T-helper 9 cell (primary cell): ENCODE measurements around the gene KIAA1755.

Experiments used
- DNase-seq: peaks from one replicate; pipeline ENCODE4 v3.0.0-alpha.2; 2020

The KIAA1755 gene

GRCh38 chr20:38202153-38202981, 58.2 kb downstream of the KIAA1755 start:
- DNase-seq: no peak

GRCh38 chr20:38201356-38201755, 59.2 kb downstream of the KIAA1755 start:
- DNase-seq: no peak

DNA sequence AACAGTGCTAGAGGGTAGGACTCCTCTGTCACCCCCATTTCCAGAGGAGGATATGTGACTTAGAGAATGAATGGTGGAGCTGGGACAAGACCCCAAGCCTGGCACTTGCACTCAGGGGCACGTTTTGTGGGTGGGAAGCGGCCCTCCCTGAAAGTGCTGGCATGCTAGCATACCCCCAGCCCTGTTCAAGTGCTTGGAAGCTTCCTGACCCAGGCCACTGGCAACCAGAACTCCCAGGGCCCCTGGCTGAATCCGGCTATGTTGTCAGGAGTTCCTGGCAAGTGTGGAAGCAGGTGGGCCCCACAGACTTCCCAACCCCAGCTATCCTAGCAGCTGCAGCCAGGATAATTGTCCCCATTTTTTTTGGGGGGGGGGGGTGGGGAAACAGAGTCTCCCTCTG, 59.9 kb downstream of the KIAA1755 start:
- DNase-seq: no peak

DNA sequence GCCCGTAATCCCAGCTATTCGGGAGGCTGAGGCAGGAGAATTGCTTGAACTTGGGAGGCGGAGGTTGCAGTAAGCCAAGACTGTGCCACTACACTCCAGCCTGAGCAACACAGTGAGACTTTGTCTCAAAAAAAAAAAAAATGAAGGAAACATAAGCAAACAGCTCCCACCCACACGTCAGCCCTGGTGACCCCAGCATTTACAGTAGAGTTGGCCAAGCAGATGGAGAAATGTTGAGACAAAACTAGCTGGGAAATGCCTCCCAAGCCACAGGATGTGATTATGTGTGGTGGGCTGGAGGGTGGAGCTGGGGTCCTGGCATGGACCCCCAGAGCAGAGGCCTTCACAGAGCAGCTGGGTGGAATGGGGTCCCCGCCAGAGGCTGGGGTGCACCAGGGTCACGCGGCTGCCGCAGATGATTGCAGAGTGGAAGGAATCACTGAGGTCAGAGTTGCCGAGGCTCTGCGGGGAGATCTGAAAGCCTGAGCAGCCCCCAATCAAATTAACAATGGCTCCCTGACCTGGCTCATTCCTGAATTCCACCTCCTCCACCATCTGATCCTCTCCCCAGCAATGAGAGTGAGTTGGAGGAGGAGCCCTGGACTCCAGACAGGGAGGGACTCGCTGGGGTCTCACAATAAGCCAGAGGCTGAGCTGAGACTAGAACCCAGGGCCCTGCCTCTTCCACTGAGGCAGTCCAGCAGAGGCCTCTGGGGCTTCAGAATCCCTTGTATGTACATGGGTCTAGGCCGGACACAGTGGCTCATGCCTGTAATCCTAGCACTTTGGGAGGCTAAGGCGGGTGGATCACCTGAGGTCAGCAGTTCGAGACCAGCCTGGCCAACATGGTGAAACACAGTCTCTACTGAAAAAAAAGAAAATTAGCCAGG, 60.8 kb downstream of the KIAA1755 start:
- no peak for DNase-seq

DNA sequence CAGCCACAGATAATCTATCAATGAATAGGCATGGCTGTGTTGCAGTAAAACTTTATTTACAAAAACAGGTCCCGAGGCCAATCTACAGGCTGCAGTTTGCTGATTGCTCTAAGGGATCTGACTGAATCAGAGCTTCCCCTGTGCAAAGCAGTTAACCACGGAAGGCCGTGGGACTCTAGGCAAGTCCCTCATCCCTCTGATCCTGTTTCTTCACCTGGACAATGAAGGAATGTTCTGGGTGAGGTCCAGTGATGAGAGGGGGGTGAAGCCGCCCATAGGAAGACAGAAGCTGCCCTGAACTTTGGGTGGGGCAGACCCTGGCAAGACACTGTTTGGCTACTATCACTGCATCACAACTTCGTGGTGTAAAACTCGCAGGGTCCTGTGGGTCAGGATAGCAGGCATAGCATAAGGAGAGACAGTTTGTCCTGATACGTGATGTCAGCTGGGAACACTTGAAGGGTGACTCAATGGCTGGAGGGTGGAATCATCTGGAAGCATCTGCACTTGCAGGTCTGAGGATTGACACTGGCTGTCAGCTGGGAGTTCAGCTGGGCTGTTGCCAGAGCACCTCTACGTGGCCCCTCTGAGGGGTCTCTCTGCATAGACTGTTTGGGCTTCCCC, 62.2 kb downstream of the KIAA1755 start:
- no peak for DNase-seq

GRCh38 chr20:38197619-38198018, 62.9 kb downstream of the KIAA1755 start:
- no peak for DNase-seq

DNA sequence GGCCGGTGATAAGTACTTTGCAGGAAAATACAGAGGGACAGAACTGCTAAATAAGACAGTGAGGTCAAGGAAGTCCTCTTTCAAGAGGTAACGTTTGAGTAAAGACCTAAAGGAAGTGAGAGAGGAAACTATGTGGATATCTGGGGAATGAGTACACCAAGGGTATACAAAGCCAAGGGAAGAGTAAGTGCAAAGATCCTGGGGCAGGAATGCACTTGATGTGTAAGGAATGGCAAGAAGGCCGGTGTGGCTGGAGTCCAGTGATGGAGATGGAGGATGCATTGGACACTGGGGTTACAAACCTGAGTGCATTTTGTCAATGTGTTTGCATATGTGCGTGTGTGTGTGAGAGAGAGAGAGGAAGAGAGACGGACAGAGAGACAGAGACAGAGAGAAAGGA, 63.3 kb downstream of the KIAA1755 start:
- no peak for DNase-seq

DNA sequence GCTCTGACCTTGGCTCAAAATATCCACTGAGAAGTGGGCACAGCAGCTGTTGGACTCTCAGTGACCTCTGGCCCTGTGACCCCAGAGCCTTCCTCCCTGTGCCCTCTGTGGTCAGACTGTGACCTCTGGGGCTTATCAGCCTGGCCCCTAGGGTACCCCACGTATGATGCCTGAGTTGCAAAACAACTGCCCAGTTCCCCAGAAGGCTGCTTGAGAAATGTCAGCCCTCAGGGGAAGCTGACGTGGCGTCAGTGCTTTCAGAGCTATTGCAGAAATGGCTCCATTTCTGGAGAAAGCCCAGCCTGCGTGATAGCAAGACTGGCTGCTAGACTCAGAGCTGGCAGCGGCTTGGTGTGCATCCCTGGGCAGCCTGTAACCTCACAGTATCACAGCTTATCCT, 63.9 kb downstream of the KIAA1755 start:
- DNase-seq: no peak

GRCh38 chr20:38196076-38196475, 64.5 kb downstream of the KIAA1755 start:
- no peak for DNase-seq

DNA sequence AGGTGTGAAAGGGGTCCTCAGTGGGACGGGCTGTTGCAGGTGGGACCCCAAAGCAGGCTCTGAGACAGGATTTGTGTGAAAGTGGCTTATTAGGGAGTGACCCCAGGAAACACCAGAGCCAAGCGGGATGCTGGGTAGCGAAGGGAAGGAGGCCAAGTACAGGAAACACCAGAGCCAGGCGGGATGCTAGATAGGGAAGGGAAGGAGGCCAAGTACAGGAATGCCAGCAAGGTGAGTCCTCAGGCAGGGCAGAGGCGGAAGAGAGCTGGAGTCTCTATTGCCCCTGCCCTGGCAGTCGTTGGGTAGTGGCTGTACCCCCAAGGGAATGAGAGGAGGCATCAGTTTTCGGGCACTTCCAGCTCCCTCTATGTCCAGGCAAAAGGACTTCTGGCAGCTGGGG, 65.0 kb downstream of the KIAA1755 start:
- DNase-seq: no peak

DNA sequence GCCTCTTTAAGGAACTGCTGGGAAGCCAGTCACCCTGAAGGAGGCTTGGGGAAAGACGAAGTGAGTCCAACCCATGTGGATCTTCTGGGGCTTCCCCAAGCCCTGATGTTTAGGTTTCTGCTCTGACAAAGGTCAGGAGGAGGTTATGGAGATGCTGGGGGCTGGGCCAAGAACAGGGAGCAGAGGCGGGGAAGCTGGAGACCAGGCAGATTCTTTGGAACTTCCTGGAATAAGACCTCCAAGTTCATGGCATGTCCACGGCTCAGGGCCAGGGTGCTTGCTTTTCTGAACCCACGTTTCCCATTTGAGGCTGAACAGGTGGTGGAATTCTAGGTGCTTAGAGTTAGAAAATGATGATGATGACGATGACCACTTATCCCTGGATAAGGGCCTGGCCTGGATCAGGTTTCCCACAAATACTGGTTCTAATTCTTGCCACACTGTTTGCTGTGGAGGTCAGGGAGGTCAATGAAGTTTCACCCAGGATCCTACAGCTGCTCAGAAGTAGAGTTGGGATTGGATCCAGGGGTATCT, 65.5 kb downstream of the KIAA1755 start:
- DNase-seq: no peak

DNA sequence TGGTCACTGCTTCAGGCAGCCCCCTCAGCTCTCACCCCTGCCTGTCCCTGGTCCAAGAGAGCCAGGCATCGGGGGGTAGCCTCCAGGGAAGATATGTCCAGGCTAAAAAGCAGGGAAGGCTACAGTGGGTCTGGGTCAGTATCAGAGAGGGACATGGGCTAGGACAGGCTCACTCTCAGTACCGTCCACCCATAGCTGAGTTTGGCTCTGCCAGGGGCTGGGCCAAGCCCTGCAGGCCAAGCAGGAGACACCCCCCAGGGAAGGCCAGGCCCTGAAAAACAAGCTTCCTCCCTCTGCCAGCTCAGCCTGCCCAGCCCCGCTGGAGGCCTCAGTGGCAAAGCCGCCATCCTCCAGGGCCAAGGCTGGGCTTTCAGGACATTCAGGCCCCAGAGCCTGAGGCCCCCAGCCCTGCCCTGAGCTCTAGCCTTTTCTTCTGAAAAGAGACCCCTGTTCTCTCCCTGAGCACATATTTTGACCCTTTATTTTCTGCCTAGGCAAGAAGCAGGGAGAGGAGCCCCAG, 66.9 kb downstream of the KIAA1755 start:
- DNase-seq: no peak

DNA sequence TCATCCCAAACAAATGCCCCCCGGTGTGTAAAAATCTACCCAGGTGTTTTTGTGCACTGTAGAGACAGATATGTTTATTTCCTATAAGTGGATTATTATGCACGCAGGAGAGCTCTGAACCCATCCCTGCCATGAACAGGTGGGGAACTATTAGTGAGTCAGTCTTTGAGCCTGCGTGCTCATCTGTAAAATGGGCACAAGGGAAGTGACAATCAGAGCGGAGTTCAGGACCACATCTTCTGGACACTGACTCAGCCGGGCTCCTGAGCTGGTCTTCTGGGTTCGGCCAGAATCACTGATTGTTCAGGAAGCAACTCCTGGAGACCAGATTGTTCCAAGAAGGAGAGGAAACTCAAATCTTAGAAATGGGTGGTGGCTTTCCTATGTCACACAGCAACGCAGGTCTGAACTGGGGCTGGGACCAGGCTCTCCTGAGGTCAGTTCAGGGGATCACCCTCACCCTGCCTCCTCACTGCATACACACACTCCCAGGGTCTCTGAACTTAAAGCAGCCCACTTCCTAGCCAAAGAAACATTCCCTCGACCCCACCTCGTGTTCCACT, 68.1 kb downstream of the KIAA1755 start:
- DNase-seq: no peak

- no peak for DNase-seq
Measured at GRCh38 chr20:38191654-38192053, 68.9 kb downstream of the KIAA1755 start.

GRCh38 chr20:38190936-38191371, 69.6 kb downstream of the KIAA1755 start:
- no peak for DNase-seq

DNA sequence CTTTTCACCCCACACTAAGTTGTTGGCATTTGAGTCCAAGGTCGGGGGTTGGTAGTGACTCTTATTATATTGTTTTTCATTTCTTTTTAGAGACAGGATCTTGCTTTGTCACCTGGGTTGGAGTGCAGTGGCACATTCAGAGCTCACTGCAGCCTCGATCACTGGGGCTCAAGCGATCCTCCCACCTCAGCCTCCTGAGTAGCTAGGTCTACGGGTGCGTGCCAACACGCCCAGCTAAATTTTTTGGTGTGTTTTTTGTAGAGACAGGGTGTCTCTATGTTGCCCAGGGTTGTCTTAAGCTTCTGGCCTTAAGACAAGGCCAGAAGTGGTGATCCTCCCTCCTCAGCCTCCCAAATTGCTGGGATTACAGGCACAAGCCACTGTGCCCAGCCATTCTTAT, 70.4 kb downstream of the KIAA1755 start:
- DNase-seq: no peak

DNA sequence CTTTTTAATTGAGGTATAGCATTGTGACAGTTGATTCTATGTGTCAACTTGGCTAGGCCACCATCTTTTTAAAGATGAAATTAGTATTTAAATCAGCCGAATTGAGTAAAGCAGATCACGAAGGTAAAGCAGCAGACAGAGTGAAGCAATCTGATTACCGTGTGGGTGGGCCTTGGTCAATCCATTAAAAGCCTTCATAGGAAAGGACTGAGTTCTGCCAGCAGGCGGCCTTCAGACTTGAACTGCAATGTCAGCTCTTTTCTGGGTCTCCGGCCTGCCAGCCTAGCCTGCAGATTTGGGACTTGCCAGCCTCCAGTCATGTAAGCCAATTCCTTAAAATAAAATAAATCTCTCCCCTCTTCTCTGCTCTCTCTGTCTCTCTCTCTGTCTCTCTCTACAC, 73.0 kb downstream of the KIAA1755 start:
- no peak for DNase-seq

DNA sequence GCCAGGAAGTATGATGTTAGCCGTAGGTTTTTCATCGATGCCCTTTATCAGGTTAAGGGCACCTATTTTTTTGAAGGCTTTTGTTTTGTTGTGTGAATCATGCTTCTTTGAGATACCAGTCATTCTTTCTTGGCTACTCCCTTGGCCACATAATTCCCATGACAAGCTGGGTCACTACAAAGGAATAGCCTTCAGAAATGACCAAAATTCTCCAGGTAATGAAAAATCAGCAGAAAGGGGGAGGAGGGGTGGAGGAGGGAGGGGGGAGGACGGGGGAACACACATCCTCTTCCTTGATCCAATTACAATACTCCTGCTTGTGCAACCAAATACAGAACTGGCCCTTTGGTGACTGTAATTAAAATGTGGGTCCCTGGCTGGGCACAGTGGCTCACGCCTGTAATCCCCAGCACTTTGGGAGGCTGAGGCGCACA, 73.7 kb downstream of the KIAA1755 start:
- DNase-seq: no peak

DNA sequence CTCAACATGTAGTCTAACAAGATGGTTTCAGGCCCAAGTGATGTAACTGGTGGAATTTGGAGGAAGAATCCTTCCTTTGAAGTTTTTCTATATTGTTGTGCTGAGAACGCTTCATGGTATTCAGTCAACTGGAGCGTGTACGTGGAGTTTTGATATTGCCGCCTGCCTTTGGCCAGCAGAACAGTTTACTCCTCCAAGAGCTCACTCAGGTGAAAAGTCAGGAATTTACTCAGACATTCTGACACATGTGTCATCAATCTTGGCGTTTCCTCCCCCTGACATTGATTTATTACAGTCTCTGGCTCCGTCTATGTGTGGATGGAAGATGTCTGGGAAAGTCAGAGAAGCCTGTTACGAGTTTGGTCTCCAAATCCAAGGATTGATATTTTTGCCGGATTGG, 76.4 kb downstream of the KIAA1755 start:
- no peak for DNase-seq

DNA sequence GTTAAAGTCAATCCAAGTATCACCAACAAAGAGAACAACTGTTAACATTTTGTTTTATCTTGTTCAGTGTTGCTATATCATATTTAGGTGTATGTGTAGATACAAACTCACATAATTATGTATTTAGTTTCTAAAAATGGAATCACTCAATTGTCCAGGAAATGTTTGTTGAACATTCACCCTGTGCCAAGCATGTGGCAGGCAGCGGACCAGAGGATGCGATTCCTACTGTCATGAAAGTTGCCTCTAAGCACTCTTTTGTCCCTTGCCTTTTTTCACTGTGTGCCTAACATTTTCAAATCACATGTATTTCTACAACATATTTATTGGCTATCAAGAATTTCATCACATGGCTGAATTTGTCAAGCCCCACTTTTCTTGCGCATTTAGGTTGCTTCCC, 78.6 kb downstream of the KIAA1755 start:
- no peak for DNase-seq

- no peak for DNase-seq
Measured at GRCh38 chr20:38181207-38181801, 79.2 kb downstream of the KIAA1755 start.

DNA sequence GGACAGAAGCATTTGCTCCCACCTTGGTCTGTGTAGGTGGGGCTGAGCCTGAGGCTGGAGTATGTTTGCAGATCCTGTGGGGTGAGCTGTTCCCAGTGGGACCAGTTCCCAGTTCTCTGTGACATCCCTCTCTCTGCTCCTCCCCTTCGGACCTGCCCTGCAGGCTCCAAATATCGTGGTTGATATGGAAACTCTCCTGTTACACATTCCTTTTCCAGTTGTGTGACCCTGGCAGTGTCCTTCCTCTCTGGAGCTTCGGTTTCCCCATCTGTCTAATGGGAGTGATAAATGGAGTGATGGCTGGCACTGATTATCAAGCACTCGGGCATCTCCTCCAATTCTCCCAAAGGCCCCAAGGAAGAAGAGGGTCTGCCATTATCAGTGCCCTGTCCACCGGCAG, 79.8 kb downstream of the KIAA1755 start:
- no peak for DNase-seq
